CD4-positive, alpha-beta T cell treated with Interferon gamma for 1 hour (primary cell): ENCODE measurements around the gene ARHGAP26.

Source experiments
- DNase-seq: peaks from one replicate; pipeline ENCODE4 v3.0.0-alpha.2; 2020

ARHGAP26 gene

GRCh38 chr5:142856269-142856782, 86.1 kb downstream of the ARHGAP26 start:
- DNase-seq = no peak

GRCh38 chr5:142857405-142857804, 87.2 kb downstream of the ARHGAP26 start:
- no peak for DNase-seq

- DNase-seq = no peak
Measured at GRCh38 chr5:142859037-142859436, 88.9 kb downstream of the ARHGAP26 start.

- no peak for DNase-seq
Measured at GRCh38 chr5:142860270-142860669, 90.1 kb downstream of the ARHGAP26 start.

- no peak for DNase-seq
Measured at GRCh38 chr5:142861011-142861410, 90.8 kb downstream of the ARHGAP26 start.

- no peak for DNase-seq
Measured at GRCh38 chr5:142862594-142862993, 92.4 kb downstream of the ARHGAP26 start.

GRCh38 chr5:142863856-142864255, 93.7 kb downstream of the ARHGAP26 start:
- no peak for DNase-seq

- DNase-seq = no peak
Measured at GRCh38 chr5:142864290-142865260, 94.4 kb downstream of the ARHGAP26 start.

- no peak for DNase-seq
Measured at GRCh38 chr5:142865631-142866030, 95.5 kb downstream of the ARHGAP26 start.

GRCh38 chr5:142866563-142867275, 96.5 kb downstream of the ARHGAP26 start:
- DNase-seq = peak; percentile 43

GRCh38 chr5:142869886-142870285, 99.7 kb downstream of the ARHGAP26 start:
- DNase-seq = no peak

GRCh38 chr5:142870532-142871362, 100.6 kb downstream of the ARHGAP26 start:
- DNase-seq = no peak

GRCh38 chr5:142871363-142872193, 101.4 kb downstream of the ARHGAP26 start:
- no peak for DNase-seq

- no peak for DNase-seq
Measured at GRCh38 chr5:142872217-142872616, 102.0 kb downstream of the ARHGAP26 start.

GRCh38 chr5:142872795-142873194, 102.6 kb downstream of the ARHGAP26 start:
- no peak for DNase-seq

- no peak for DNase-seq
Measured at GRCh38 chr5:142873831-142874230, 103.7 kb downstream of the ARHGAP26 start.

GRCh38 chr5:142874540-142874939, 104.4 kb downstream of the ARHGAP26 start:
- DNase-seq = no peak

- DNase-seq = no peak
Measured at GRCh38 chr5:142875936-142876335, 105.8 kb downstream of the ARHGAP26 start.

GRCh38 chr5:142876817-142877216, 106.6 kb downstream of the ARHGAP26 start:
- no peak for DNase-seq

GRCh38 chr5:142878111-142878510, 107.9 kb downstream of the ARHGAP26 start:
- DNase-seq = no peak

GRCh38 chr5:142878638-142879037, 108.5 kb downstream of the ARHGAP26 start:
- no peak for DNase-seq
